Loucy (cell line): ENCODE results near the gene PFDN4.

ENCODE experiments used
- EZH2phosphoT487 ChIP-seq: fragments of 200-600 bp; IDR thresholded peaks from 2 replicates; pipeline ENCODE4 v1.6.1; 2018; ENCODE audit warnings: antibody characterized with exemption, mild to moderate bottlenecking, moderate library complexity, borderline replicate concordance
- TF ChIP-seq, protein P1 (sequence below): fragments of 200-600 bp; sonication (generic); conservative IDR thresholded peaks from 2 replicates; pipeline ENCODE4 v1.5.1; 2014; ENCODE audit warnings: mild to moderate bottlenecking, antibody characterized with exemption, low read length

DNA sequence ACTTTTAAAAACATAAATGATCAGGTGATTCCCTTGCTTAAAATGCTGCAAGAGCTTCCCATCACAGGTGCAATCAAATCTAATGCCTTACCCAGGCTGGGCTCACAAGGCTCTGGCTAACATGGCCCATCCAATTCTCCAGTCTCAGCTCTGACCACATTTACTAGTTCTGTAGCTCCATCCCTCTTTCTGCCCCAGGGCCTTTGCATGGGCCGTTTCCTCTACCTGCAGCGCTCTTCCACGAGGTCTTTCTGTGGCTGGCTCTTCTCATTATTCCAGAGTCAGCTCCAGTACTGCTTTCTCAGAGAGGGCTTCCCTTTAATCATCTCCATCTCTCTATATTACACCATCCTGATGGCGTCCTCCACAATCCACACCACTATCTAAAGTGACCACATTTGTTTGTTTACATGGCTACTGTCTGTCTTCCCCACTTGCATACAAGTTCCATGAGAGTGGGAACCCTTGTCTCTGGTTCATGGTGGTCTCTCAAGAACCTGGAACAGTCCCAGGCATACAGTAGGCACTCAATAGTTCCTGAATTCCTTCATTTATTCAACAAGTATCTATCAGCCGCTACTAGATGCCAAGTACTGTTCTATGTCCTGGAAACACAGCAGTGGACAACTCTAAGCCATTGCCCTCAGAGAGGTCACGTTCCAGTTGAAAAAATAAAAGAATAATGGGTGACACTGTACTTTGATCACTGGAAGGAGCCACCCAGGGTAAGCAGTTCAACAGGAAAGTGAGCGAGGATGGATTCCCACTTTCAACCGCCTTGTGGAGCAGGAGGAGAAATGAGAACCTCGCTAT is 46.7 kb upstream of the PFDN4 start:
- TF ChIP-seq, protein P1, sequence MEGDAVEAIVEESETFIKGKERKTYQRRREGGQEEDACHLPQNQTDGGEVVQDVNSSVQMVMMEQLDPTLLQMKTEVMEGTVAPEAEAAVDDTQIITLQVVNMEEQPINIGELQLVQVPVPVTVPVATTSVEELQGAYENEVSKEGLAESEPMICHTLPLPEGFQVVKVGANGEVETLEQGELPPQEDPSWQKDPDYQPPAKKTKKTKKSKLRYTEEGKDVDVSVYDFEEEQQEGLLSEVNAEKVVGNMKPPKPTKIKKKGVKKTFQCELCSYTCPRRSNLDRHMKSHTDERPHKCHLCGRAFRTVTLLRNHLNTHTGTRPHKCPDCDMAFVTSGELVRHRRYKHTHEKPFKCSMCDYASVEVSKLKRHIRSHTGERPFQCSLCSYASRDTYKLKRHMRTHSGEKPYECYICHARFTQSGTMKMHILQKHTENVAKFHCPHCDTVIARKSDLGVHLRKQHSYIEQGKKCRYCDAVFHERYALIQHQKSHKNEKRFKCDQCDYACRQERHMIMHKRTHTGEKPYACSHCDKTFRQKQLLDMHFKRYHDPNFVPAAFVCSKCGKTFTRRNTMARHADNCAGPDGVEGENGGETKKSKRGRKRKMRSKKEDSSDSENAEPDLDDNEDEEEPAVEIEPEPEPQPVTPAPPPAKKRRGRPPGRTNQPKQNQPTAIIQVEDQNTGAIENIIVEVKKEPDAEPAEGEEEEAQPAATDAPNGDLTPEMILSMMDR, result no peak
- TF ChIP-seq EZH2phosphoT487, result no peak
